Activated naive CD4-positive, alpha-beta T cell (primary cell): Measurements from ENCODE around the gene CBFA2T2.
"Not testable (repeated sequence)": the region's sequence is repeated elsewhere in the genome, so short reads cannot be mapped to it uniquely, and the experiment has no call there.

Experiments used
- DNase-seq, 4 experiments: peaks; one replicate each; lab custom pipeline; 2025; lab: John Stamatoyannopoulos, UW

CBFA2T2 gene

GRCh38 chr20:33575282-33575681 is 85.4 kb downstream of the CBFA2T2 start:
- DNase-seq = no peak

- no peak for DNase-seq
These were observed 86.7 kb downstream of the CBFA2T2 start for GRCh38 chr20:33576432-33577125.

GRCh38 chr20:33578510-33578909 is 88.6 kb downstream of the CBFA2T2 start:
- DNase-seq = no peak

- no peak for DNase-seq
These were observed 93.2 kb downstream of the CBFA2T2 start for GRCh38 chr20:33583143-33583542.

- no peak for DNase-seq
These were observed 95.1 kb downstream of the CBFA2T2 start for GRCh38 chr20:33584976-33585375.

GRCh38 chr20:33585413-33585812 is 95.5 kb downstream of the CBFA2T2 start:
- no peak for DNase-seq

- no peak for DNase-seq
These were observed 99.2 kb downstream of the CBFA2T2 start for GRCh38 chr20:33589059-33589458.

- not testable (repeated sequence) for DNase-seq
These were observed 102.0 kb downstream of the CBFA2T2 start for GRCh38 chr20:33591901-33592300.

GRCh38 chr20:33594743-33595142 is 104.8 kb downstream of the CBFA2T2 start:
- DNase-seq = no peak

- DNase-seq = no peak
These were observed 110.5 kb downstream of the CBFA2T2 start for GRCh38 chr20:33600414-33600813.

- DNase-seq = no peak
These were observed 111.1 kb downstream of the CBFA2T2 start for GRCh38 chr20:33600981-33601380.

GRCh38 chr20:33601861-33602260 is 112.0 kb downstream of the CBFA2T2 start:
- DNase-seq = no peak

- DNase-seq = no peak
These were observed 113.1 kb downstream of the CBFA2T2 start for GRCh38 chr20:33602826-33603590.

- DNase-seq = no peak
These were observed 114.4 kb downstream of the CBFA2T2 start for GRCh38 chr20:33604084-33604990.

- no peak for DNase-seq
These were observed 115.1 kb downstream of the CBFA2T2 start for GRCh38 chr20:33604991-33605370.

- no peak for DNase-seq
These were observed 116.3 kb downstream of the CBFA2T2 start for GRCh38 chr20:33606118-33606771.

GRCh38 chr20:33609504-33609903 is 119.6 kb downstream of the CBFA2T2 start:
- DNase-seq = no peak

- DNase-seq = no peak
These were observed 121.2 kb downstream of the CBFA2T2 start for GRCh38 chr20:33611106-33611505.

GRCh38 chr20:33612001-33612400 is 122.1 kb downstream of the CBFA2T2 start:
- DNase-seq = no peak

- DNase-seq = no peak
These were observed 132.0 kb downstream of the CBFA2T2 start for GRCh38 chr20:33621717-33622400.

GRCh38 chr20:33622705-33623365 is 132.9 kb downstream of the CBFA2T2 start:
- no peak for DNase-seq
